ENCODE results near the gene CDIPT.
A peak's percentile ranks its signal among the peaks of the same experiment; 100 is the strongest.

CDIPT gene

GRCh38 chr16:29809850-29810698 is 53.0 kb downstream of the CDIPT start:
- DNase-seq (ENCODE audit: low read depth), result no peak
- H3K4me3 ChIP-seq (ENCODE audit: low read length), result no peak overlapping the region
- TF ChIP-seq CTCF (conservative IDR thresholded peaks at IDR 0.05; ENCODE audit: low read length), result no peak

GRCh38 chr16:29809031-29809747 is 53.8 kb downstream of the CDIPT start:
- DNase-seq (ENCODE audit: low read depth), result no peak
- no peak for TF ChIP-seq CTCF (conservative IDR thresholded peaks at IDR 0.05; ENCODE audit: low read length)
- peak overlapping the region; percentile 71 for H3K4me3 ChIP-seq (ENCODE audit: low read length)
